Jurkat, Clone E6-1 (cell line): ENCODE measurements around the gene CSF1.
A peak's percentile ranks its signal among the peaks of the same experiment; 100 is the strongest.
"Not testable (repeated sequence)": the region's sequence is repeated elsewhere in the genome, so short reads cannot be mapped to it uniquely, and the experiment has no call there.

Experiments
- DNase-seq: peaks from one replicate; pipeline ENCODE4 v3.0.0-alpha.2; 2011; ENCODE audit warnings: low read depth, low spot score
- H3K4me3 ChIP-seq: 2 replicates; pipeline ENCODE4 v1.5.1; 2011; ENCODE audit warnings: mild to moderate bottlenecking, low read length, control low read depth, moderate library complexity

CSF1 gene

DNA sequence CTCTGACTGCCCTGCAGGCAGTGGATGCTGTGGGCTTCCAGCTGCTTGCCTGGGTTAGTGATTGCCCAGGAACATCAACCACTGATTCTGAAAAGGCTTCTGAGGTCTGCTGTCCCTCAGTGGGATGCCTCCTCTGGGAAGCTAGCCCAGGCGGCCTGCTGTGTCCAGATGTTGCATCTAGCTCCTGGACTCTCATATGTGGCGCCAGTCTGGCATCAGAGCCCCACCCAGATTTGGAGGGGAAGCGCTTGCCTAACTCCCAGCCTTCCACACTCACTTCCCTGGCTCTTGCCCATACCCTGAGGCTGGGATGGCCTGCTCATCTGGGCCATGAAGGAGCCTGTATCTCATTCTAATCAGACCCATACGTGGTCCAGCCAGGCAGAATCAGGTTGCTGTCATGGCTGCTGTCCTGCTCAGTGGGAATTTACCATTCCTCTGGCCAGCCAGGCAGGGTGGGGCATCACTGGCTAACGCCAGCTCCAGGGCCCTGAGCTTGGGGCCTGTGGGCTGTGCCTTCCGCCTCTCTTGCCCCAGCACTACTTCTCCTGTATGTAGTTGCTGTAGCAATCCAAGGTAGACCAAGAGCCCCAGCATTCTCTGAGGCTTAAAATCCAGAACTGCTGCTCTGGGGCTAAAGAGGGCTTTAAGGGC, 4.1 kb downstream of the CSF1 start:
- H3K4me3 ChIP-seq = no peak overlapping the region
- DNase-seq = no peak

DNA sequence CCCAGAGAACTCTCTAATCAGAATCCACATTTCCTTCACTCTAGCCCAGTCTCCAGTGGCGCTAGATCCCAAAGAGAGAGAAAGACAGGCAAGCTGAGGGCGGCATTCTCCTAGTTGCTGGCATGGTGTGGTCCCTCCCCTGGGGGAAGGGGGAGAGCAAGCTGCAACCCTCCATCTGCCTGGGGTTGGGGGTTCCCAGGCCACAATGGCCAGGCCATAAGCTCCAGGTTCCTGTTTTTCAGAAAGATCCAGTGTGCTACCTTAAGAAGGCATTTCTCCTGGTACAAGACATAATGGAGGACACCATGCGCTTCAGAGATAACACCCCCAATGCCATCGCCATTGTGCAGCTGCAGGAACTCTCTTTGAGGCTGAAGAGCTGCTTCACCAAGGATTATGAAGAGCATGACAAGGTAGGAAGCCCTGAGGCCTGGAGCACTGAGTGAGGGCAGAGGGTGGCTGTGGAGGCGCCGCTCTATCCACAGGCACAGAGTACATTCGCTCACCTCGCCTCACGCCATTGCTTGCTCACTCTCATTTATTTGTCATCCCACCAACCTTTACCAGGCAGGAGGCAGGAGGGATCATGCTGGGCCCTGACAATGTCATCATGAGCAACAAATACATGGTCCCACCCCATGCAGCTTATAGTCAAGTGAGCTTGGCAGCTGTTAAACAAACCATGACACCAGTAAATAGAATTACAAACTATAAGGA, 6.6 kb downstream of the CSF1 start:
- no peak overlapping the region for H3K4me3 ChIP-seq
- no peak for DNase-seq

DNA sequence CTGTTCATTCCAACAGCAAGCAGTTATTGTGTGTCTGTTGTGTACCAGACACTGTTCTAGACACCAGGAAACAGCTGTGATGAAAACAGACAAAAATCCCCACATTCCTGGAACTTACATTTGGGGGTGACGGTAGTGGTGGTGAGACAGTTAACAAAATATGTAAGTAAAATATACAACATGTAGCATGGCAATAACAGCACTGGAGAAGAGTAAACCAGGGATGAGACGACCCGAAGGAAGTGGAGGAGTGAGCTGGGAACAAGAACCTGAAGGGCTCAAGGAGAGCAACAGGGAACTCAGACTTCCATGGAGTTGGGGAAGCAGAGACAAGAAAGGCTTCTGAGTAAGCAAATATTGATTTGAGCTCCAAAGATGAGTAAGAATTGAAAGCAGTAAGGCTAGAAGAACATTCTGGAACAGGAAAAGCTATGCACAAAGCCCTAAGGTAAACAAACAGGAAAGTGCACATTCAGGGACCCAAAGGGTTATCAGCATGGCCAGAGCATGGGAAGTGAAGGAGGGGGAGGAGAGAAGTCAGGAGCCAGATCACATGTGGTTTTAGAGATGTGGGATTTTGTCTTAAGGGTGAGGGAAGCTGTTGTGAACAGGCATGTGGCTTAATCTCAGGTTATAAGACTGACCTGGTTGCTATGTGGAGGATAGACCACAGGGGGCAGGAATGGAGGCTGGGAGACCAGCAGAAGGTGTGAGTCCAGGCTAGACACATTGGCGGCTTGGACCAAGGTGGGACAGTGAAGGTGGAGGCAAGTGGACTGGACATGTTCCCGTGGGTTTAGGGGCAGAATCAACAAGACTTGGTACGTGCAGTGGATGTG, 7.3 kb downstream of the CSF1 start:
- no peak overlapping the region for H3K4me3 ChIP-seq
- DNase-seq = no peak

DNA sequence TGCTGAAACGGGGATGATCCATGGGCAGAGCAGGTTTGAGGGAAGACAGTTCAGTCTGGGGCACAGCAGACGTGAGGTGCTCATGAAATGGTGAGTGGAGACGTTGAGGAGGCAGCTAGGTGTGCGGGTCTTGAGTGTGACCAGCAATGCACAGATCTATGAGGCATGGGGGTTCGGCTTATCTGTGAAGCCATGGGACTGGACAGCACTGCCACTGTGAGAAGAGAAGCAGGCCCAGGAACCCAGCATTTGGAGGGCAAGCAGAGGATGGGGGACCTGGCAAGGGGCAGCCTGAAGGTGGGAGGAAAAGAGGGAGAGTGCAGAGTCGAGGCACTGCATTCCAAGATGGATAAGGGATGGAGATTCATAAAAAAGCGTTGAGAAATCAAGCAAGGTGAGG, 8.0 kb downstream of the CSF1 start:
- DNase-seq = no peak
- H3K4me3 ChIP-seq = no peak overlapping the region

DNA sequence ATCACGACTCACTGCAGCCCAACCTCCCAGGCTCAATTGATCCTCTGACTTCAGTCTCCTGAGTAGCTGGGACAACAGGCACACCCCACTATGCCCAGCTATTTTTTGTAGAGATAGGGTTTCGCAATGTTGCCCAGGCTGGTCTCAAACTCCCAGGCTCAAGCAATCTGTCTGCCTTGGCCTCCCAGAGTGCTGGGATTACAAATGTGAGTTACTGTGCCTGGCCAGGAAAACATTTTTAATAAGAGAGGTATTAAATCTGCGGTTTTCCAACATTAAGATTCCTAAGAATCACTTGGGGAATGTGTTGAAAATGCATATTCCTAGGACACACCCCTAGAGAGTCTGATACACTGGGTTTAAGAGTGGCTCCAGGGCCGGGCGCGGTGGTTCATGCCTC, 8.7 kb downstream of the CSF1 start:
- no peak for DNase-seq
- no peak overlapping the region for H3K4me3 ChIP-seq

DNA sequence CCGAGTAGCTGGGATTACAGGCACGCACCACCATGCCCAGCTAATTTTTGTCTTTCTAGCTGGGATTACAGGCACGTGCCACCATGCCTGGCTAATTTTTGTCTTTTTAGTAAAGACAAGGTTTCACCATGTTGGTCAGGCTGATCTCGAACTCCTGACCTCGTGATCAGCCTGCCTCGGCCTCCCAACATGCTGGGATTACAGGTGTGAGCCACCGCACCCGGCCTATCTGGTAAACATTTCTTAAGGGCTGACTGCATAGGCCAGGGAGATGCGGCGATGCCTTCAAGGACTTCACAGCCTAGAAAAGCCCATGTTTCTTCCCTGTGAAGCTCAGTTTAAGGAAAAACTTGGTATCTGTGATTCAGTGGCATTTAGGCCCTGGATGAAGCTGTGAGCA, 9.7 kb downstream of the CSF1 start:
- H3K4me3 ChIP-seq, DNase-seq: not testable (repeated sequence)

DNA sequence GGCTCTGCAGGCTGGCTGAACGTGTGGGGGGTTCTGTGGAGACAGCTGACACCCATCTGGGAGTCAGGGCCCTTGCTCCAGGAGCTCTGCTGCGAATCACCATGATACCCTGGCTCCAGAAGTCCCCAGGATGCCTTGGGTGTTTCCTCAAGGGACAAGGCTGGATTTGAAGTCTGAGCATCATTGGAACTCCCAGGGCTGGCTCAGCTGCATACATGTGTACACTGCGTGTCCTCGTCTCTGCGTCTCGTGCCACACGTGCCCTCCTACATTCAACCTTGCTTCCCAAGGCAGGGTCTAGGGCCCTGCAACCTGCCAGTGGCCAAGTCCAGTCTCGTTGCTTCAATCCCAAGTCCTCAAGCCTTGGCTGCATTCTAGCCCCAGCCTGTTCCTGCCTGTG, 11.7 kb downstream of the CSF1 start:
- no peak overlapping the region for H3K4me3 ChIP-seq
- no peak for DNase-seq

DNA sequence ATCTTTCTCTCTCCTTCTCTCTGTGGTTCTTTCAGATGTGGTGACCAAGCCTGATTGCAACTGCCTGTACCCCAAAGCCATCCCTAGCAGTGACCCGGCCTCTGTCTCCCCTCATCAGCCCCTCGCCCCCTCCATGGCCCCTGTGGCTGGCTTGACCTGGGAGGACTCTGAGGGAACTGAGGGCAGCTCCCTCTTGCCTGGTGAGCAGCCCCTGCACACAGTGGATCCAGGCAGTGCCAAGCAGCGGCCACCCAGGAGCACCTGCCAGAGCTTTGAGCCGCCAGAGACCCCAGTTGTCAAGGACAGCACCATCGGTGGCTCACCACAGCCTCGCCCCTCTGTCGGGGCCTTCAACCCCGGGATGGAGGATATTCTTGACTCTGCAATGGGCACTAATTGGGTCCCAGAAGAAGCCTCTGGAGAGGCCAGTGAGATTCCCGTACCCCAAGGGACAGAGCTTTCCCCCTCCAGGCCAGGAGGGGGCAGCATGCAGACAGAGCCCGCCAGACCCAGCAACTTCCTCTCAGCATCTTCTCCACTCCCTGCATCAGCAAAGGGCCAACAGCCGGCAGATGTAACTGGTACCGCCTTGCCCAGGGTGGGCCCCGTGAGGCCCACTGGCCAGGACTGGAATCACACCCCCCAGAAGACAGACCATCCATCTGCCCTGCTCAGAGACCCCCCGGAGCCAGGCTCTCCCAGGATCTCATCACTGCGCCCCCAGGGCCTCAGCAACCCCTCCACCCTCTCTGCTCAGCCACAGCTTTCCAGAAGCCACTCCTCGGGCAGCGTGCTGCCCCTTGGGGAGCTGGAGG, 12.7 kb downstream of the CSF1 start:
- peak overlapping the region; percentile 80 for H3K4me3 ChIP-seq
- peak; percentile 59 for DNase-seq

DNA sequence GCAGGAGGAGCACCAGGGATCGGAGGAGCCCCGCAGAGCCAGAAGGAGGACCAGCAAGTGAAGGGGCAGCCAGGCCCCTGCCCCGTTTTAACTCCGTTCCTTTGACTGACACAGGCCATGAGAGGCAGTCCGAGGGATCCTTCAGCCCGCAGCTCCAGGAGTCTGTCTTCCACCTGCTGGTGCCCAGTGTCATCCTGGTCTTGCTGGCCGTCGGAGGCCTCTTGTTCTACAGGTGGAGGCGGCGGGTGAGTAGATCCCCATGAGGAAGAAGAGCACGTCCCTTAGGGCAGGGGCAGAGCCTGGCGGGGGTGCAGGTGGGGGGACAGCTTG, 13.3 kb downstream of the CSF1 start:
- H3K4me3 ChIP-seq = peak overlapping the region; percentile 80
- no peak for DNase-seq

DNA sequence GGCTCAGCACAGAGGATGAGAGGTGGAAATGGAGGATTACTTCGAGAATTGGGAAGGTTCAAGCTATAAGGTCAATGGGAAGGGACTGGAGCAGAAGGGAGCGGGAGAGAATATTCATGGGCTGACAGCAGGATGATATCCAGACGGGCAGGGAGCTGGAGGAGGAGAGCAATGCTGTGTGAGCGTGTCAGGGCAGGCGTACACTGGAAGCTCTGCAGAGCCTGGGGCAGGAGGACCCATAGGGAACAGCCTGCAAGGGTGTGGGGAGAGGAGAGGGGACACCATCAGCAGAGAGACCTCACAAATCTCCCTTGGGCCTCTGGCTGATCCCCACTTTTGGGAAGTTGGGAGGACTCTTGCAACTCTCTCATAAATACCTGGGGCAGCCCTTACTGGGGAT, 13.7 kb downstream of the CSF1 start:
- peak overlapping the region; percentile 80 for H3K4me3 ChIP-seq
- no peak for DNase-seq

DNA sequence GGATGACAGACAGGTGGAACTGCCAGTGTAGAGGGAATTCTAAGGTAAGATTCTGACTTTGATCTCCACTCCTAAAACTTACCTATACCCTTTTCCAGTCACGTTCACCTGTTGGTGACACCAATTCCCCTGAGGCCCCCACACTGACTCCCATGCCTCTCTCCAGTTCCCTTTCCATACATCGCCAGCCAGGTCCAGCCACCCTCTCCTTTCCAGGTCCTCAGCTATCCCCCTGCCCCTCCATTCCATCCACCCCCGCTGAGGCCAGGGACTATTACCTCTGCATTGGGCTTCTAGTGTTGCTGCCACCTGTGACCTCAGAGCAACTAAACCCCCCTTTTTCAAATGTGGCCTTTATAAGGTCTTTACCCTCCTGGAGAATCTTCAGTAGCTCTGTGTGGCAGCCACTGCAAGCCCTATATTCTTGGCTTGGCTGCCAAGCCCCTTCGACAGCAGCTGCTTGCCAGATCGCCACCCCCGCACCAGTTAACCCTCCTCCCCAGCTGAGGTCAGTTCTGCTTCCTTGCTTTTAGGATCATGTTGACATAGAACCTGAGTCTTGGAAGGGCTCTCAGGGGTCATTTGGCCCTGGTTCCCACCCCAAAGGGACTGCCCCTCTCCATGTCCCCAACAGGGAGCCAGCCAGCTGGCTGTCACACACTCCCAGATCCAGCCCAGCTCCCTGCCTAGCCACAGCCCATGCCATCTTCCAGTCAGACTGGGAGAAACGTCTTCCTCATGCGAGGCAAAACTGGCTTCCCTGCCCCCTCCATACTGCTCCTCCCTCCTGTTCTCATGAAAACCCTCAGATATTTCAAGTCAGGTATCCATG, 14.7 kb downstream of the CSF1 start:
- no peak for DNase-seq
- no peak overlapping the region for H3K4me3 ChIP-seq

DNA sequence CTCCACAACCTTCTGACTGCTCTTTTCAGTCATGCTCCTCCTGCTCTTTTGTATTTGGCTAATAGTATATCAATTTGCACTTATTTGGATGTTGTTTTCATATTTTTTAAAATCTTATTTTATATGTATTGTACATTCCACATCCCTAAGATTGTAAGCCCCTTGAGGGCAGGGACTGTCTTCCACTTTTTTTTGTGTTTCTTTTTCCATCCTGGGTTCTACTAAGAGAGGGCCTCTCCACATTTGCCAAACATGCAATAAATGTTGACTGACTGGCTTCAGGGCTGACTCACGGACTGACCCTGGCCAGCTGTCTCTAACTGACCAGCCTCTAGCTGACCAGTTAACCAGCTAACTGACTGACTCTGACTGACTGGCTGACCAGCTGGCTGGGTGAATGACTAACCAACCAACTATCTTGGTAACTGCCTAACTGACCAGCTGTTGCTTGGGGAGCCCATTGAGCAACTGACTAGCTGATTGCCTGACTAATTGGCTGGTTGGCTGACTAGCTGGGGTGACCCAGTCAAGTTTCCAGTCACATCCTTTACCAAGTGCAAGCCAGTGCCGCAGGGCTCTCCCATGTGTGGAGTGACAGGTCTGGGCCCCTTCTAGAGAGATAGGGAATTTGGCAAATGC, 16.1 kb downstream of the CSF1 start:
- no peak overlapping the region for H3K4me3 ChIP-seq
- no peak for DNase-seq

DNA sequence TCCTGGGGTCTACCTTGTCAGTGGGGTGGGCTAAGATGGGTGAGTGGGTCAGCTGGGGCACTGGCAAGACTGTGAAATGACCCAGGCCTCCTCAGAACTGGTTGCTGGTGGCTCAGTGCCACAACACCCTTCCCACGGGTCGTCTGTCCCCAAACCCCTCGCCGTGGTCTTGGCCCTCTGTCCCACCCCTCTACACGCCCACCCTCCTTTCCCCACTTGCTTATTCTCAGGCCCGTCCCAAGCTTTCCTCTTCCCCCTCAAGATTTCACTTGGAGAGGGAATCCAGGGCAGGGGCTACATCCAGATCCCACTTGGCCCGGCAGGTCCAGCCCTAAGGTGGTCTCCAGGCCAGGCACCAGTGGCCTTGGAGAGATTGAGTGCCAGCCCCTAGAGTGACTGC, 16.7 kb downstream of the CSF1 start:
- H3K4me3 ChIP-seq = no peak overlapping the region
- DNase-seq = no peak

DNA sequence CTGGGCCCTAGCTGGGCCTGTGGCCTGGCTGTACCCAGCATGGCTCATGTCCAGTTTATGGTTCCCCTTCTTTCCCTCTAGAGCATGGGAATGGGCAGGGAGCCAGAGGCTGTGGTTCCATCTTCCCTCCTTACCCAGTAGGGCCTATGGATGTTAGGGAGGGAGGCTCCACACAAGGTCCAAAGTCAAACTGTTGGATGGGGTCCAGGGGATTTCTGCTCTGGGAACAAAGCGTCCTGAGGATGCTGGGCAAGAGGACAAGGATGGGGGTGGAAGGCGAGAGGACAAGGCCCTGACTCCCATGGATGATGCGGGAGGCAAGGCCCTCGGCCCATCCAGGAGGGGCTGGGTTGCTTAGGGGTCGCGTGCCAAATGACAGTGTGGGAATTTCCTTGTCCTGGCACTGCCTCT, 17.3 kb downstream of the CSF1 start:
- no peak for DNase-seq
- H3K4me3 ChIP-seq = no peak overlapping the region

DNA sequence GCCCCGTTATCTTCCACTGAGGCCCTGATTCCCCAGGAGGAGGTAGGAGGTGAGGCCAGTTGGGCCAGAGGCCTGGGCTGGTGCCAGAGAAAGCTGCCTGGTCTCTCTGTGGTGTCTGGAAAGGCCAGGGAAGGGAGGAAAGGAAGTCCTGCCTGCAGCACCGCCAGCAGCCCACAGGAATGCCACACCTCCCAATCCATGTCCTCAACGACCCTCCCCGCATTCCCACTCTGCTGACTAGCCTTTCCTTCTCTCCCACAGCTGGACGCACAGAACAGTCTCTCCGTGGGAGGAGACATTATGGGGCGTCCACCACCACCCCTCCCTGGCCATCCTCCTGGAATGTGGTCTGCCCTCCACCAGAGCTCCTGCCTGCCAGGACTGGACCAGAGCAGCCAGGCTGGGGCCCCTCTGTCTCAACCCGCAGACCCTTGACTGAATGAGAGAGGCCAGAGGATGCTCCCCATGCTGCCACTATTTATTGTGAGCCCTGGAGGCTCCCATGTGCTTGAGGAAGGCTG, 18.0 kb downstream of the CSF1 start:
- H3K4me3 ChIP-seq = no peak overlapping the region
- no peak for DNase-seq

DNA sequence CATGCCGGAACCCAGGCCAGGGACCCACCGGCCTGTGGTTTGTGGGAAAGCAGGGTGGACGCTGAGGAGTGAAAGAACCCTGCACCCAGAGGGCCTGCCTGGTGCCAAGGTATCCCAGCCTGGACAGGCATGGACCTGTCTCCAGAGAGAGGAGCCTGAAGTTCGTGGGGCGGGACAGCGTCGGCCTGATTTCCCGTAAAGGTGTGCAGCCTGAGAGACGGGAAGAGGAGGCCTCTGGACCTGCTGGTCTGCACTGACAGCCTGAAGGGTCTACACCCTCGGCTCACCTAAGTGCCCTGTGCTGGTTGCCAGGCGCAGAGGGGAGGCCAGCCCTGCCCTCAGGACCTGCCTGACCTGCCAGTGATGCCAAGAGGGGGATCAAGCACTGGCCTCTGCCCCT, 18.5 kb downstream of the CSF1 start:
- no peak overlapping the region for H3K4me3 ChIP-seq
- no peak for DNase-seq

DNA sequence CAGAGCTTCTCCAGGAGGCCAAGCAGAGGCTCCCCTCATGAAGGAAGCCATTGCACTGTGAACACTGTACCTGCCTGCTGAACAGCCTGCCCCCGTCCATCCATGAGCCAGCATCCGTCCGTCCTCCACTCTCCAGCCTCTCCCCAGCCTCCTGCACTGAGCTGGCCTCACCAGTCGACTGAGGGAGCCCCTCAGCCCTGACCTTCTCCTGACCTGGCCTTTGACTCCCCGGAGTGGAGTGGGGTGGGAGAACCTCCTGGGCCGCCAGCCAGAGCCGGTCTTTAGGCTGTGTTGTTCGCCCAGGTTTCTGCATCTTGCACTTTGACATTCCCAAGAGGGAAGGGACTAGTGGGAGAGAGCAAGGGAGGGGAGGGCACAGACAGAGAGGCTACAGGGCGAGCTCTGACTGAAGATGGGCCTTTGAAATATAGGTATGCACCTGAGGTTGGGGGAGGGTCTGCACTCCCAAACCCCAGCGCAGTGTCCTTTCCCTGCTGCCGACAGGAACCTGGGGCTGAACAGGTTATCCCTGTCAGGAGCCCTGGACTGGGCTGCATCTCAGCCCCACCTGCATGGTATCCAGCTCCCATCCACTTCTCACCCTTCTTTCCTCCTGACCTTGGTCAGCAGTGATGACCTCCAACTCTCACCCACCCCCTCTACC, 19.1 kb downstream of the CSF1 start:
- DNase-seq = no peak
- no peak overlapping the region for H3K4me3 ChIP-seq
